SJCRH30 (cell line): ENCODE measurements around the gene CD4. TPM values are rescaled to one million over a fixed set of nuclear protein-coding genes. Genes with fewer than 3 reads are reported as not detected.

Experiments used
- DNase-seq, 2 experiments: peaks; one replicate each; pipeline ENCODE4 v3.0.0-alpha.2; 2015 to 2020
- H3K27ac ChIP-seq: fragments of 250-450 bp; sonication (Bioruptor Pico); 2 replicates; pipeline ENCODE4 v1.5.1; 2020; ENCODE audit warnings: mild to moderate bottlenecking, moderate library complexity
- H3K27me3 ChIP-seq: fragments of 250-450 bp; sonication (Bioruptor Pico); 2 replicates; pipeline ENCODE4 v1.5.1; 2020; ENCODE audit warnings: mild to moderate bottlenecking, moderate library complexity
- H3K36me3 ChIP-seq: fragments of 250-450 bp; sonication (Bioruptor Pico); 2 replicates; pipeline ENCODE4 v1.5.1; 2020; ENCODE audit warnings: mild to moderate bottlenecking, moderate library complexity
- H3K4me1 ChIP-seq: fragments of 250-450 bp; sonication (Bioruptor Pico); 2 replicates; pipeline ENCODE4 v1.5.1; 2020; ENCODE audit warnings: mild to moderate bottlenecking, moderate library complexity
- H3K4me3 ChIP-seq: fragments of 250-450 bp; sonication (Bioruptor Pico); 2 replicates; pipeline ENCODE4 v1.5.1; 2020; ENCODE audit warnings: mild to moderate bottlenecking, moderate library complexity
- H3K9me3 ChIP-seq: fragments of 250-450 bp; sonication (Bioruptor Pico); replicated peaks from 2 replicates; pipeline ENCODE4 v1.5.1; 2020; ENCODE audit warnings: mild to moderate bottlenecking, moderate library complexity
- total RNA-seq: library from RNA; depleted of rRNA; stranded (reverse); fragments of >200 nt; shearing (Covaris generic); gene quantifications from 2 replicates; pipeline ENCODE4 v1.2.3, GENCODE V29; 2014

The CD4 gene
- total RNA-seq, 1 experiment from 2014 or later: not detected

DNA sequence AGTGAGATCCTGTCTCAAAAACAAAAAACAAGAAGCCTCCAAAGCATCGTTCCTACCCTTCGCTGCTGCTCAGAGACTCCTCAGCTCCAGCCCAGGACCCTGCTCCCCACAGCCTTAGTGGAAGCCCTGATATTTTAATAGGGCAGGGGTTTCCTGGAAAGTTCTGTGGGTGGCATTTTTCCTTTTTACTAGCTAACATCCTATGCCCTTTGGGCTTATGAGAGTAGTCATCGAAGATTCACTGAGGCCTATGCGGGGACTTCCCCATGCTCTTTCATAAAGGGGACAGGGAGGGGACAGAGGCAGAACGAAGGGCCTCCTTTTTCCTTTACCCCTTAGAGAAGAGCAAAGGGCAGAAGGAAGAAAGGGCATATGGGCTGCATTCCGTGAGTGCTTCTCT lies 8.8 kb upstream of the CD4 start:
- DNase-seq: no peak
- Histone ChIP-seq H3K9me3 (no peaks in the 10 kb centered on the region), H3K4me1 (peaks cover 12% of the 10 kb centered on the region; the same call in 1 of the 2 replicates), H3K27ac (no peak overlapping the region), H3K27me3 (no peaks in the 10 kb centered on the region), H3K36me3 (no peaks in the 10 kb centered on the region), H3K4me3 (no peak overlapping the region)

DNA sequence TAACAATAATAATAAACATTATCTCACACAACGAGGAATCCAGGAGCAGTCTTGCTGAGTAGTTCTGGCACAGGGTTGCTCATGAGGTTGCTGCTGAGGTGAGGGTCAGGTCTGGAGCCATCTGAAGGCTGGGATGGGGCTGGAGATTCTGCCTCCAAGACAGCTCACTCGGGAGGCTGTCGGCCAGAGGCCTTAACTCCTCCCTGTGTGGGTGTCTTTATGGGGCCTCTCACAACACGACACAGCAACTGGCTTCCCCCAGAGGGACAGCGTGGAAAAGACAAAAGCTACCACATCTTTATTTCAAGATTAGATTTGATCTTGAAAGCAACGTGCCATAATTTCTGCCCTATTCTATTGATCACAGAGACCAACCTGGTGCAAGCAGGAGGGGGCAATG lies 7.2 kb upstream of the CD4 start:
- Histone ChIP-seq H3K4me1 (peaks cover 12% of the 10 kb centered on the region; the same call in 1 of the 2 replicates), H3K36me3 (no peaks in the 10 kb centered on the region), H3K9me3 (no peaks in the 10 kb centered on the region), H3K27ac (no peak overlapping the region), H3K27me3 (no peaks in the 10 kb centered on the region), H3K4me3 (no peak overlapping the region)
- DNase-seq: no peak

DNA sequence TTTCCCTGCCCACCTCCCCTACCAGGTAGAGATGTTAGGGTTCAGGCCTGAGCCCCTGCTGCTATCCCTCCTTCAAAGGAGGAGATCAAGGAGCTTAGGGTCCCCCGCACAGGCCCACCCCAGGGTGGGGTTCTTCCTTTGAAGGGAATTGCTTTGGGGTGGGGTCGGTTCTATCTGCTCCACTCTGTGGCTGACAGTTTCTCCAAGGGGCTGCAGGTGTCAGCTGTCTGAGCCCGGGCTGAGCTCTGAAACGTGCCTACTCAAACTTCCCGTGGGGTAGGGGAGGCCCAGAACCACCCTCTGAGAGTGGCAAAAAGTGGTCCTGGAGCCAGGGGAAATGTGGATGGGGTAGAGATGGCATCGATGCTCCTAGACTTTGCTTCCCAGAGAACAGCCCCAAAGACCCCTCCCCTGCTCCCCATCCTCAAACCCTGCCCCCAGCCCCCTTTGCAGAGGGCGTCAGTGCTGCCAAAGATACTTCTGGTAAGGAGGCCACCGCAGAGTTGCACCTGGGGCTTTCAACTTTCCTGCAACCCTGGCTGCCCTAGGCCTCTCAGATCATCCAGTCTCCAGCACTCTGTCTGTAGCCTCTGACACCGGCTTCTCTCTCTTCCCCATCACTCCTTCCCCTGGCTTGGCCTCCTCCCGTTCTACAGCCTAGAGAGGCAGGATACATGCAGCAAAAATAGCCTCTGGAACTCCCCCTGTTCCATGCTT lies 6.3 kb upstream of the CD4 start:
- H3K4me1 ChIP-seq: peaks cover 12% of the 10 kb centered on the region; the same call in 1 of the 2 replicates
- no peaks in the 10 kb centered on the region for H3K27me3 ChIP-seq
- no peak for DNase-seq
- no peaks in the 10 kb centered on the region for H3K36me3 ChIP-seq
- no peak overlapping the region for H3K4me3 ChIP-seq
- no peak overlapping the region for H3K27ac ChIP-seq
- no peaks in the 10 kb centered on the region for H3K9me3 ChIP-seq

DNA sequence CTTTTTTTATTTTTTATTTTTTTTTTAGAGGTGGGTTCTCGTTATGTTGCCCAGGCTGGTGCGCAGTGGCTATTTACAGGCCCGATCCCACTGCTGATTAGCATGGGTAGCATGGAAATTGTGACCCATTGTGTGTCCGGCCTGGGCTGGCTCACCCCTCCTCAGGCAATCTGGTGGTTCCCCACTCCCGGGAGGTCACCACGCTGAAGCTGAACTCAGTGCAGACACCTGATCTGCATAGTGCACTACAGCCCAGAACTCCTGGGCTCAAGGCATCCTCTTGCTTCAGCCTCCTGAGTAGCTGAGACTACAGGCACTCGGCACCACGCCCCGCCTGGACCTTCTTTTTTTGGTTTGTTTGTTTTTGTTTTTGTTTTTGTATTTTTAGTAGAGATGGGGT lies 5.5 kb upstream of the CD4 start:
- no peaks in the 10 kb centered on the region for H3K36me3 ChIP-seq
- H3K4me1 ChIP-seq: peaks cover 9% of the 10 kb centered on the region; the same call in 1 of the 2 replicates
- H3K4me3 ChIP-seq: no peak overlapping the region
- no peaks in the 10 kb centered on the region for H3K9me3 ChIP-seq
- no peak for DNase-seq
- no peak overlapping the region for H3K27ac ChIP-seq
- H3K27me3 ChIP-seq: no peaks in the 10 kb centered on the region

DNA sequence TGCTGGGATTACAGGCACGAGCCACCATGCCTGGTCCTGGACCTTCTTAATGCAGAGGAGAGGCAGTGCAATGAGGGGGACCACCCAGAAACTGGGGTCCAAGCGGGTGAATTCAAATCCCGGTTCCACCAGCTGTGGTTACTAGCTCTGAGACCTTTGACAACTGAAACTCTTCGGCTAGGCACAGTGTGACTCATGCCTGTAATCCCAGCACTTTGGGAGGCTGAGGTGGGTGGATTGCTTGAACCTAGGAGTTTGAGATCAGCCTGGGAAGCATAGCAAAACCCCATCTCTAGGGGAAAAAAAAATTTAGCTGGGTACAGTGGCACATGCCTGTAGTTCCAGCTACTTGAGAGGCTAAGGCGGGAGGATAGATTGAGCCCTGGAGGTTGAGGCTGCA lies 5.0 kb upstream of the CD4 start:
- Histone ChIP-seq H3K4me3 (no peak overlapping the region), H3K27ac (no peak overlapping the region), H3K27me3 (no peaks in the 10 kb centered on the region), H3K9me3 (no peaks in the 10 kb centered on the region), H3K4me1 (peaks cover 9% of the 10 kb centered on the region; the same call in 1 of the 2 replicates), H3K36me3 (no peaks in the 10 kb centered on the region)
- DNase-seq: peak; percentile 33 to 49

DNA sequence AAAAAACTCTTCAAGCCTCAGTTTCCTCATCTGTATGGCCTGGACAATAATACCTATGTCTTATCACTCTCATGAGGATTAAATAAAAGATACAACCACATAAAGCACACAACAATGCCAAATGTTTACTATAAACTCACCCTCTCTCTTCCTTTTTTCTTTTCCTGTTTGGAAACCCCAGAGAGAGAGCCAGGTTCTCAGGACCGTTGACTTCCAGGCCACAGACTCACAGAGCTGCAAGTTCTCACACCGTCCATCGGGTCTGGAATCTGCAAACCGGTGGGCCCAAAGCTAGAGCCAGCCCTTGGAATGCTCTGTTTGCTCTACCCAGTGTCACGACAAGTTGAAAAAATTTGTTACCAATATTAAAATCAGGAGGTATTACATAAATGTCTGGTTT lies 4.6 kb upstream of the CD4 start:
- Histone ChIP-seq H3K36me3 (no peaks in the 10 kb centered on the region), H3K4me1 (peaks cover 9% of the 10 kb centered on the region; the same call in 1 of the 2 replicates), H3K27ac (no peak overlapping the region), H3K9me3 (no peaks in the 10 kb centered on the region), H3K4me3 (no peak overlapping the region), H3K27me3 (no peaks in the 10 kb centered on the region)
- DNase-seq: no peak

DNA sequence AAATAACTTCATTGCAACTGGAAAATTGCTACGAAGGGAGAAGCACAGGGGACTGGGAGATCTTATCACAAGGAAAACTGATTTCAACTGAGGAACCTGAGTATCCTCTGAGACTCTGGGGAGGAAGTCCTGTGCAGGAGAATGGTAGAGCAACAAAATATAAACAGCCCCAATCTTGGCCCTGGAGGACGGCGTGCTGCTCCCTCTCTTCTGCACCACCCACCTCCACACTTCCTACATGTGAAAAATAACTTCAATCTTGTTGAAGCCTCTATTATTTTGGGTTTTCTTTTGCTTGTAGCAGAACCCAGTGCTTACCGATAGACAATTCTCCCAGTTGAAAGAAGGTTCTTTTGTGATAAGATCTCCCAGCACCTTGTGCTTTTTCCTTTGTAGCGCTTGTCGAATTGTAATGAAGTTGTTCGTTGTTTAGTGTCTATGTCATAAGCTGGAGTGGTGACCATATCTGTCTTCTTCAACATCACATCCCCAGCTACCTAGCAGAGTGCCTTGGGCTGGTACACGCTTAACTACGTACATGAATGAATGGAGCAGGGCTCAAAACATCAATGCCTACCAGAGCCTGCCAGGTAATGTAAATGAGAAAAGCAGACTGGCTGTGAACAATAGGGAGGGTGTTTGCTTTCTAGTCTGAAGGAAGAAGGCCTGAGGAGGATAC lies 2.8 kb upstream of the CD4 start:
- DNase-seq: no peak
- H3K27ac ChIP-seq: no peak overlapping the region
- no peaks in the 10 kb centered on the region for H3K36me3 ChIP-seq
- no peaks in the 10 kb centered on the region for H3K27me3 ChIP-seq
- no peaks in the 10 kb centered on the region for H3K9me3 ChIP-seq
- peaks cover 9% of the 10 kb centered on the region; the same call in 1 of the 2 replicates for H3K4me1 ChIP-seq
- no peak overlapping the region for H3K4me3 ChIP-seq

DNA sequence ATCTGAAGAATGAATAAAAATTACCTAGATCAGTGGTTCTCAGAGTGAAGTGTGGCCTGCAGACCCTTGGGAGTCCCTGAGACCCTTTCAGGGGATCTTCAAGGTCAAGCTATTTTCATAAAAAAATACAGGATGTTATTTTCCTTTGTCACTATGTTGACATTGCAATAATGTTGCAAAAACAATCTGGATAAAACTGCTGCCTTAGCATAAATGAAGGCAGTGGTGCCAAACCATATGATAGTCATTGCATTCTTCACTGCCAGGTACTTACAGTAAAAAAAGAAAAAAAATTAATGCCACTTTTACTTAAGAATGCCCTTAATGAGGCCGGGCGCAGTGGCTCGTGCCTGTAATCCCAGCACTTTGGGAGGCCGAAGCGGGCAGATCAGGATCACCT lies 2.0 kb upstream of the CD4 start:
- Histone ChIP-seq H3K9me3 (no peaks in the 10 kb centered on the region), H3K27me3 (no peaks in the 10 kb centered on the region), H3K27ac (no peak overlapping the region), H3K4me3 (no peak overlapping the region), H3K4me1 (peaks cover 11% of the 10 kb centered on the region; the same call in 1 of the 2 replicates), H3K36me3 (no peaks in the 10 kb centered on the region)
- DNase-seq: no peak

DNA sequence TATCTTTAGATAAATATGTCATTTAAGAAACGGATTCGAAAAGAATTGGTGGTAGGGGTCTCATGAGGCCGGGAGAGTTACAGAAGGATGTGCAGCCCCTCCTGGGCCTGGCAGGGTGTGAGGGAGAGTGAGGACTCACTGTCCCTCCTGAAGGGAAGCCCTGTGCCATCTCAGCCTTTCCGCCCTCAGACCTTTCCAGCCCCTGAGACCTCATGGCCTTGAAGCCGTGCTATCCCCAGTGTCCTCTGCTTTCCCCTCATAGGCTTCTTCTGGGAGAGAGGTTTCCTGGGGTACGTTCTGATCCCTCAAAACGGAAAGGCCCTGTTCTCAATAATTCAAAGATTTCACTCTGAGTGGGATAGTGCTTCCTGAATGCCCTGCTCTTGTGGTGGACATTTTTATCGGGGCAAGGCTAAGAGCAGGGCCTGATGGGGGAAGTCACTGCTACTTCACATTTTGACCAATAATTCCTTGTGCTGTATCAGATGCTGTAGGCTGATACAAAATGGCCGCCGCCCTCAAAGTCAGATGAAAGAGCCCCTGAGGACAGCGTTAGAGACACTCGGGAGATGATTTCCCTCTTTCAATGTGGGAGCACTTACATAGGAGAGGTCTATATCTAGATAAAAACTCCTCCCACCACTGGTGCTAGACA lies 1.3 kb downstream of the CD4 start:
- Histone ChIP-seq H3K36me3 (no peaks in the 10 kb centered on the region), H3K27ac (no peak overlapping the region), H3K4me1 (peaks cover 4% of the 10 kb centered on the region; the same call in 1 of the 2 replicates), H3K4me3 (no peak overlapping the region), H3K27me3 (peaks cover 5% of the 10 kb centered on the region), H3K9me3 (no peaks in the 10 kb centered on the region)
- DNase-seq: no peak

DNA sequence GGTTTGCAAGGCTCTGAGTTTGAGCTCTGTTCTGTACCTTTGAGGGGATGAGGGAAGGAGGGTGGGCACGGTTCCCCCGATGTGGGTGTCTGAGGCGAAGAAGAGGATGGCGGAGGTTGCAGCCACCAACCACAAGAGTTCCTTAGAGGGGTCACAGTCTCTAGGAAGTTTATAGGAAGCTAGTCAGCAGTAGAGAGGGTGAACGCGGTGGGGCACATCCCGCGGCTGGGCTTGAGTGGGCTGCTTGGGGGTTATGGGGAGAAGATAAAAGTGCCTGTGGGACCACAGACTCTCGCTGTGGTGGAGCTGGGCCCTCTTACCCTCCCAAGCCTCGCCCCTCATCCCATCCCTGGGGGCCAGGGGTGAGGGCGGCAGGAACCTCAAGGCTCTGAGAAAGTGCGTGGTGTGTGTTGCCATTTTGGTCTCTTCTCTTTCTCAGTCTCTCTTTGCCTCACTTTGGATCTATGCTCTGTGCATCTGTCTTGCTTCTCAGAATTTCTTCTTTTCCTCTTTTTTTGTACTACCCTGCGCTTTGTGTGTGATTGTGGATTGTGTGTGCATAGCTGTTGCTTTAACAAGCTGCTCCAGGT lies 2.7 kb downstream of the CD4 start:
- peak overlapping the region; percentile 24 for H3K4me3 ChIP-seq
- H3K4me1 ChIP-seq: peaks cover 4% of the 10 kb centered on the region; the same call in 1 of the 2 replicates
- no peaks in the 10 kb centered on the region for H3K36me3 ChIP-seq
- DNase-seq: no peak
- H3K27ac ChIP-seq: no peak overlapping the region
- H3K27me3 ChIP-seq: peaks cover 14% of the 10 kb centered on the region
- no peaks in the 10 kb centered on the region for H3K9me3 ChIP-seq

DNA sequence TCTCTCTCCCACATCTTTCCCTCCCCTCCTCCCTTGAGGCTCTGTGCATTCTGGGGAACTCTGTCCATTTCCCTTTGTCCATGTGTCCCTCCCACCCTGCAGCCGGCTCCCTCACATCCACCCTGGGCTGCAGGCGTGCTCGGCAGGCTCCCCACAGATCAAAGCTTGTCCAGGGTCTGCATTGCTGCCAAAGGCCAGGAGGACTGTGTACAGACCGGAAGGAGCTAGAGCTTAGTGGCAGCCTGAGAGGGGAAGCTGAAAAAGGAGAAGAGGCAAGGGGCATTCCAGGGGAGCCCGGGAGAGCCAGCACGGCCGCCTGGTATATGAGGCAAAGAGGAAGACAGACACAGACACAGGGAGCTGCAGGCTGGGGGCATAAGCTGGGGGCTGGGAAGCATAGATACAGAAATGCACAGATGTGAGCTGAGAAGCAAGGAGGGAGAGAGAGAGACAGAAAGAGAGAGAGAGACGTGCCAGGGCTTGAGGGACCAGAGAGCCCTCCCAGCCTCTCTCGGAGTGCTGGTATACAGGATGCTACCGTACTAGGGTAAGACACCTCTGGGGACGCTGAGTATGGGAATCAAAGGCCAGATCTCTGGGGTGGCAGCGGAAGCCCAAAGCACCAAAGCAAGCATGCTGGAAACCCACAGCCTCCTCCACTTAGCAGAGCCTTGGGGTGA lies 3.3 kb downstream of the CD4 start:
- Histone ChIP-seq H3K36me3 (no peaks in the 10 kb centered on the region), H3K27ac (no peak overlapping the region), H3K4me1 (peaks cover 4% of the 10 kb centered on the region; the same call in 1 of the 2 replicates), H3K4me3 (peak overlapping the region; percentile 24), H3K27me3 (peaks cover 14% of the 10 kb centered on the region), H3K9me3 (no peaks in the 10 kb centered on the region)
- peak; percentile 40 to 58 for DNase-seq

DNA sequence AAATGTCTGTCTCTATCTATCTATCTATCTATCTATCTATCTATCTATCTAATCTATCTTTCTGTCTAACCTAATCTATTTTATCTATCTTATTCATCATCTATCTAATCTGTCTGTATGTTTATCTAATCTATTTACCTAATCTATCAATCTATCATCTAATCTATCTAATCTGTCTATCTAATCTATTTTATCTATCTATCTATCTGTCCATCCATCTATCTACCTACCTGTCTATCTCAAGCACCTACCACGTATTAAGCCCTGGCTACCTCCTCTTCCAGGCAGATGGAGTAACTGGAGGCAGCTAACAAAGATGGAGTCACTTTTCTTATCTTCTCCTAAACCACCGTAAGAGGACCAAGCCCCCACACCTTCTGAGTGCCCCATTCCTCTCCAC lies 5.8 kb downstream of the CD4 start:
- Histone ChIP-seq H3K4me1 (peaks cover 4% of the 10 kb centered on the region; the same call in 1 of the 2 replicates), H3K36me3 (no peaks in the 10 kb centered on the region), H3K27me3 (peaks cover 14% of the 10 kb centered on the region), H3K27ac (no peak overlapping the region), H3K9me3 (no peaks in the 10 kb centered on the region), H3K4me3 (no peak overlapping the region)
- DNase-seq: no peak

DNA sequence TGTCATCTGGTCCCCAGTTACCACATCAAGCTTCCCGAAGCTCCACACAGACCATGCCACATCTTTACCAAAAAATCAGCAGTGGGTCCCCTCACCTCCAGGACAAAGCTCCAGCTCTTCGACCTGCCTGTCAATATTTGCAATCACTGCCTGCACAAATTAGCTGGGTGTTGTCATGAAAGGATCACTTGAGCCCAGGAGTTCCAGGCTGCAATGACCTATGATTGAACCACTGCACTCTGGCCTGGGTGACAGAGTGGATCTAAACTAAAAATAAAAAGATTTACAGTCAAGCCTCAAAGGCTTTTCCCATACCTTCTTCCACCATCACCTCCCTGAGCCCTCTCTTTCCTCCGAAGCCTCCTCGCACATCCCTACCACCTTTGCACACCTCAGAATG lies 7.2 kb downstream of the CD4 start:
- no peaks in the 10 kb centered on the region for H3K9me3 ChIP-seq
- no peak overlapping the region for H3K27ac ChIP-seq
- no peak for DNase-seq
- no peak overlapping the region for H3K4me3 ChIP-seq
- no peaks in the 10 kb centered on the region for H3K36me3 ChIP-seq
- H3K4me1 ChIP-seq: peaks cover 4% of the 10 kb centered on the region; the same call in 1 of the 2 replicates
- peaks cover 14% of the 10 kb centered on the region for H3K27me3 ChIP-seq

DNA sequence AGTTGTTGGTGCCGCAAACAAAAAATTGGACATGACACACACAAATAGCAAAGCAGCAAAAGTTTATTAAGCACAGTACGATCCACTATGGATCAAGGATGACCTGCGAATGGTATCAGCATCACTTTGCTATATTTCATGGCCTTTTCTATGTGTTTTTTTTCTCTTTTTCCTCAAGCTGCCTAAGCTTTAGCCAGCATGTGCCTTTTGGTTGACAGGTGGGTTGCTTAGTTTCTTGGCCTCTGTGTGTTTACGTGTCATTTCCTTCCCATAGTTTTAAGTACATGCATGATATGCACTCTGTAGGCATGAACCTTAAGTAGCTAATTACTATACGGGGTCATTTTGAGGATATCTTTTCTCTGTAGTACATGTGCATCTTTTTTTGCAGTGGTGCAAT lies 9.8 kb downstream of the CD4 start:
- no peak for DNase-seq
- H3K27ac ChIP-seq: no peak overlapping the region
- no peaks in the 10 kb centered on the region for H3K4me1 ChIP-seq

More for the DNA sequence above, 9.8 kb downstream of the CD4 start:
- no peaks in the 10 kb centered on the region for H3K36me3 ChIP-seq
- no peaks in the 10 kb centered on the region for H3K9me3 ChIP-seq
- no peak overlapping the region for H3K4me3 ChIP-seq
- H3K27me3 ChIP-seq: peaks cover 14% of the 10 kb centered on the region
